ENCODE measurements around the gene GOT1.

Gene GOT1

DNA sequence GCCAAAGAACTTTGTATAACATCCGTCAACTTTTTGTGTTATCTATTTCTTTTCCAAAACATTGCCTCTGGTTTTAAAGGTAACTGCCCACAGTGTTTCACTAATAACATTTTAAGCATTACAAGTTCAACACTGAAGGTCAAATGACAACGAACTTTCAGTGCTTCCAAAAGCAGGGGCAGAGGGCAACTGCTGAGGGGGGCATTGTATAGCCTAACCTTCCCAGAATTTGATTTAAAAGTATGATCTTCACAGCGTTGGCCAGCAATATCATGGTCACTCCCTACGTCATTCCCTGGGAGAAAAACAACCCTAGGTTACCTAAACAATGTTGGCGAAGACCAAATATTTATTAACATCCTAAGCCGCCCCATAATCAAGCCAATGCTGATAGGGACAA is 2.5 kb upstream of the GOT1 start:
- no peak for DNase-seq

DNA sequence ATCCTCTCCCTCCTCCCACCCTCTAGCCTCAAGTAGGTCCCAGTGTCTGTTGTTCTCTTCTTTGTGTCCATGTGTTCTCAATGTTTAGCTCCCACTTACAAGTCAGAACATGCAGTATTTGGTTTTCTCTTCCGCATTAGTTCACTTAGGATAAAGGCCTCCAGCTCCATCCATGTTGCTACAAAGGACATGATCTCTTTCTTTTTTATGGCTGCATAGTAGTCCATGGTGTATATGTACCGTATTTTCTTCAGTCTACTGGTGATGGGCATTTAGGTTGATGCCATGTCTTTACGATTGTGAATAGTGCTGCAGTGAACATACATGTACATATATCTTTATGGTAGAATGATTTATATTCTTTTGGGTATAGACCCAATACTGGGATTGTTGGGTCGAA is 1.6 kb upstream of the GOT1 start:
- no peak for DNase-seq

- DNase-seq: no peak
Observed at GRCh38 chr10:99431190-99431760, 851 bp upstream of the GOT1 start.

GRCh38 chr10:99430116-99430450 is 341 bp downstream of the GOT1 start:
- DNase-seq: no peak

DNA sequence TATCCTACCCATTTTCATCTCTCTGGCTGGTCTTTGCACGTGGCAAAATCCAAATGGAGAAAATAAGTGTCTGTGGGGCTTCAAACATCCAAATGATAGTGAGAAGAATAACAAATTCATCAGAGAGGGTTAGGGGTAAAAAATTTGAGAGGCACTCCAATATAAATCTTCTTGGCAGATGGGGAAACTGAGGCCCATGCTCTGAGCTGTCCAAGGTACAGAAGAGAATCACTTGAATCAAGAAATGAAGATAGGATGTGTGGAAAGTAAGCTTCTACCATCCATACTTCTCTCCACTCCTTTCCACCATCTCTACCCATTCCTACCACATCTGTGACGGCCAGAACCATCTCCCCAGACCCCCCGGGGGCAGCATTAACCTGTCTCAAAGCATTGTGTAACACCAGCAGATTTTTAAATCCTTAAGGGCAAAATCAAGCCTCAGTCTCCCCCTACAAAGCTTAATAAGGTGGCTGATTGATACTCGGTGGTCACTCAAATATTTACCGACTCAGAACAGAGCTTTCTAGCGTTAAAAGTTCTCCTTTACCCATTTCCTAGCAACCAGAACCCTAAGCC is 818 bp downstream of the GOT1 start:
- DNase-seq: no peak

GRCh38 chr10:99427566-99428190 is 2.7 kb downstream of the GOT1 start:
- no peak for DNase-seq

DNA sequence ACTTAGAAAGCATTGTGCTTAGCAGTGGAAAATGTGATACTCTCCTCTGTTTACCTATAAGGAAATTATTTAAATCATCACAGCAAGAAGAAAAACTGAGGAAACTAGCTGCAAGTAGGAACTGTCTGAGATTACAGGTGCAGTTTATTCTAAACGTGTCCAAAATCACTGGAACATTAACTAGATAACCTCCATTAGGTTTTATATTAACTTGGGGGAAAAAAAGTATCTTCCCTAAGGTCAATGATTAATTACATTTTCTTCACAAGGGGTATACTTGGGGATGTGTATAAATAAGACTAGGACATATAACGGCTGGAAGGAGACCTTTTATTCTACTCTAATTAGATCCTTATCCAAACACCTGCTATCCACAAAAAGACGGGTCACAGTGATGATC is 3.7 kb downstream of the GOT1 start:
- no peak for DNase-seq

GRCh38 chr10:99425204-99425603 is 5.2 kb downstream of the GOT1 start:
- no peak for DNase-seq

- no peak for DNase-seq
Observed at GRCh38 chr10:99424656-99425055, 5.8 kb downstream of the GOT1 start.

GRCh38 chr10:99422529-99423096 is 7.8 kb downstream of the GOT1 start:
- DNase-seq: no peak

- DNase-seq: no peak
Observed at GRCh38 chr10:99421233-99421739, 9.1 kb downstream of the GOT1 start.

GRCh38 chr10:99419688-99420087 is 10.7 kb downstream of the GOT1 start:
- DNase-seq: no peak

DNA sequence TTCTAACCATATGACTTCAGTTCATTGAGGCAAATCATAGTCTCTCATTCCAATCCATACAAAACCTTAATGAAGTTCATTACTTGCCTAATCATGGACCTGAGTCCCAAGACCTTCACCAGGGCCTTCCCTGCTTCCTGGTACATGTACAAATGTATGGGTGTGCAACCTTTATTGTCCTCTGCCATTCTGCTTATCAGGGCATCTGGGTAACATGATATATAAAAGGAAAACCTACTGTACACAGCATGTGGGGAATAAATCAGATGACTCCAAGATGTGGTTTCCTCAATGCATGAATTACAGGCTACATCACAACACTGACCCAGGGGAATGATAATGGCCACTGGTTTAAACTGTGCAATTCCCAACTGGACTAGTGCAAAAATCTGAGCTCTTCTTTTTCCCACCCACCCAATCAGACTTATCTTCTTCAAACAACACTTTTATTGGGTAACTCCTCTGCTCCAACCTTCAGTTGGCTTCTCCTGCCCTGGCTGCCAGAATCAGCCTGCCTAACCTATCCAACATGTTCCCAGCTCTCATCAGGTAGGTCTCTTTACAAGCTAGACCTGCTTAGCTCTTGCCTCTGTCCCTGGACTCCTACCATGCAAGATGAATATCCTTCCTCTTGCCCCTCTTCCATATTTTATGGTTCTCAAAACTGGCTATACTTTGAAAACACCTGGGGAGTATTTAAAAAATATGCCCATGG is 11.4 kb downstream of the GOT1 start:
- no peak for DNase-seq

DNA sequence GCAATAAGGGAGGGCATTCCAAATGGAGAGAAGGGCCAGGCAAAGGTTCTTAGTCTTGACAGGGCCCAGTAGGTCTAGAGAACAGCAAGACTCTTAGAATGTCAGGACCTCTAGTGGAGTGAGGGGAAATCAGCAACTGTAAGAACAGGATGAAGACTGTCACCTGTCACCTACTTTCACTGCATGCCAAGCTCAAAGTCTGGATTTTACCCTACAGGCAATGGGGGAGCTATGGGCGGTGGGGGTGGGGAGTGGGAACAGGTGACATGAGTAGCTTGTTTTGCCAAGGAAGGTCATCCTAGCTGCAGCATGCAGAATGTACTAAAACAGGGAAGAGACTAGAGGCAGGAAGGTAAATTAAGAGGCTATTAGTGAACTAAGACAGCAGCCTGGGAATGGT is 18.3 kb downstream of the GOT1 start:
- DNase-seq: no peak

DNA sequence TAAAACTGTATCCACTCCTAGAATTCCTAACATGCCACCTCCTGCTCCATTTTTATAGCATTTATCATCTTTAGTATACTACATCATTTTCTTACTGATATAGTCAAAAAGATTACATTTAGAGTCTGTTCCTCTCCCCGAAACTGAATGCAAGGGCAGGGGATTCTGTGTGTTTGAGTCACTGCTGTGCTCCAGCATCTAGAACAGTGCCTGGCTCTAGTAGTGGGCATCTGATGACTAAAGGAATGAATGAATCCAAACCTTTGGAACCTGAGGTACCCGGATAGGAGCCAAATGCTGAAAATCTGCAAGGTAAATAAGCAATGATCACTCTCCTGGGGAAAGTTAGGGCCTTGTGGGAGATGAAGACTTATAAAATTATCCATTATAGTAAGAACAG is 18.9 kb downstream of the GOT1 start:
- DNase-seq: no peak

GRCh38 chr10:99410876-99411275 is 19.5 kb downstream of the GOT1 start:
- no peak for DNase-seq

DNA sequence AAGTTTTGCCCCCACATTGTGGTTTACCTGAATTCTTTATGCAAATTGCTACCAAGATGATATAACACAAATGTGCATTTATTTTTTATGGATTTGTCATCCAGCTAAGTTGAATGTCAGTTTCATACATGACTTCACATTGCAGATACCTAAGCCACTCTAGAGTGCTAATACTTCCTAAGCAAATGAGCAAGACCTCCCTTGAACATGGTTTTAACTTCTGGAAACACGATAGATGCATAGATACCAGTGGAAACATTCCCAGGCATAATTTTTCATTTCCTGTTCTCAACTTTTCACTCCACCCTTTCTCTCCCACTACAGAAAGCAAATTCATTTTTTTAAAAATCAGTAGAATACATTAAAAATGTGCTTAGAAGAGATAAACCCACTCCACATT is 20.3 kb downstream of the GOT1 start:
- no peak for DNase-seq

DNA sequence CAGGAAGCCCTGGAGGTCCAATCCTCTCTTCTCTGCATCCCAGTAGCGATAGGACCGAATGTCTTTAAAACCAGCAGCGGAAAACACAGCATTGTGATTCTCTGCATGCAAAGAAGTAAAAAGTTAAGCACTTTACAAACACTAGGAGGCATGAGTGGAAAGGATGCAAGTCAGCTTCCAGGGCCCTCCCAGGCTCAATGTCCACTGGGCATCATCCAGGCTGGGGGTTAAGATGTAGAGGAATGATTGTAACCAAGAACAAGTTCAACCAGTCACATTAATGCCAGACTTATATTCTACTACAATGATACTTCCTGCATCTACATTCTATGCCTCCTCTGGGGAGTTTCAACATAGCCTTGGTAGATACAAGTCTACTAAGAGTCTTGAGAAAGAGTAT is 24.3 kb downstream of the GOT1 start:
- DNase-seq: no peak

DNA sequence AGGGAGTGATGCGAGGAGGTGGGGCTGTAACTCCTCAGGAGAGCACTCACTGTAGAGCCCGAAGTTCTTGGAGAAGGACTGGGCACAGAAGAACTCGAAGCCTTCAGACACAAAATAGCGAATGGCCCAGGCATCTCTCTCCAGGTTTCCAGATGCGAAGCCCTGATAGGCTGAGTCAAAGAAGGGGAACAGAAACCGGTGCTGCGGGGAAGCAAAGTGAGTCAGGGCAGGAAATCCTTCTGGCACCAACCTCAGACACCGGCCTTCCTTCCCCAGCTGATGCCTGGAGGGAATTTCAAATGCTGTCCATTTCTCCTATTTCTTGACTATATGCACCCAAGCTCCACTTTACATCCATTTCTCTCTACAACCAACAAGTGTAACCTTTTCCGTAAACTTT is 26.8 kb downstream of the GOT1 start:
- no peak for DNase-seq

DNA sequence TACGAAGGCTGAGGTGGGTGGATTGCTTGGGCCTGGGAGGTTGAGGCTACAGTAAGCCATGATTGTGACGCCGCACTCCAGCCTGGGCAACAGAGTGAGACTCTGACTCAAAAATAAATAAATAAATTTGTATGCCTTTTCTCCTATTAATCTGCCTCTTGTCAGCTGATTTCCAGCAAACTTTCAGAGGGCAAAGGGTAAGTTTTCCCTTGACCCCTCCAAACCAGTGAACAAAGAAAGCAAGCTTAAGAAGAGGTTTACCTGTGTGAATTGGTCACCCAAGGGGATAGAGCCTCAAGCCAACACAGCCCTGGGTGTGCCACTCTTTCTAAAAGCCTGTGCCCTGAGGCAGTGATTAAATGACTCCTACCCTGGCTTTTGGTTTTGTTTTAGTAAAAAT is 30.8 kb downstream of the GOT1 start:
- no peak for DNase-seq

GRCh38 chr10:99396471-99396870 is 34.0 kb downstream of the GOT1 start:
- DNase-seq: no peak

DNA sequence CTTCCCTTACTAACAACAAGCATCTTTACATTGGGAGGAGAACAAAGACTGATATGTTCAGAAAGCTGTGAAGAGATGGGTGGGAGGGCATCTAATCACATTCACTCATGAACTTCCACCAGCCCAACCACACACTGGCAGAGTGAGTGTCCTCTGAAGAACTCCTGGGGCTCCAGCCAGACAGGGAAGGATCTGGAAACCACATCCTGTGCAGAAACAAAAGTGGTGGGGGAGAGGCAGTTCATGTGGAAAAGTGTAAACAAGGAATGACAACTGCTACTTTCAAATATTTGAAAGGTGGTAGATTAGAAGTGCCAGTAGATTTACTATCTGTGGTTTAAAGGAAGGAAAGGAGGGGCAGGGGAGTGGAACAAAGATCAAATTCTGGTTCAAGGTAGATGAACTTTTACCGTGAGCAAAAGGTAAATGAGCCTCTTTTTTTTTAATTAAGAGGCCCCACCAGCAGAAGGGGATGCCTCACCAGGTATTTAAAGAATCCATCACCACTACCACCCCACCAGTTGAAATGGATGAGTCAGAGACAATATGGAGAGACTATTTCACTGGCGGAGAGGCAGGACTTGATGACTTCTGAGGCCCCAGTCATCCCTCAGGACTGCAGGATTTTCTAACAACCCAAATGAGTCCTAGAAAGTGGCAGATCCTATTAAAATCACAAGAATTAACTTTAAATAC is 34.5 kb downstream of the GOT1 start:
- DNase-seq: no peak

GRCh38 chr10:99394761-99395386 is 35.5 kb downstream of the GOT1 start:
- DNase-seq: no peak
